ENCODE measurements around the gene ADAMTS13.

DNA sequence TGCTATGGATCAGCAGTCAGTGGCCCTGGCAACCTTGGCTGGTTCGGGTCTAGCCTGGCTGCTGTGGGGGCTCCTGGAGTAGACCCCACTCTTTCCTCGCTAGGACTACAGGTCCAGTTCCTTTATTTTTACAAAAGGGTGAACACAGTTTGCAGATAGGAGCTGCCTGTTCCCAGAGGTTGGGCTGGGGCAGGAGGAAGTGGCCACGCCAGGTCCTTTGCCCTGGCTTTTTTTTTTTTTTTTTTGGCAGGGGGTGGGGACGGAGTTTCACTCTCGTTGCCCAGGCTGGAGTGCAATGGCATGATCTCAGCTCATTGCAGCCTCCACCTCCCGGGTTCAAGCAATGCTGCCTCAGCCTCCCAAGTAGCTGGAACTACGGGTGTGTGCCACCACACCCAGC is 48.8 kb downstream of the ADAMTS13 start:
- no peak for TF ChIP-seq L3MBTL2 (IDR thresholded peaks at IDR 0.05)
- TF ChIP-seq ZNF124 (CRISPR knock-in tag; IDR thresholded peaks at IDR 0.05): no peak
